C4-2B (cell line): ENCODE measurements around the gene SBNO2.
A peak's percentile ranks its signal among the peaks of the same experiment; 100 is the strongest.
"Not testable (repeated sequence)": the region's sequence is repeated elsewhere in the genome, so short reads cannot be mapped to it uniquely, and the experiment has no call there.

Source experiments
- H3K27ac ChIP-seq: fragments of 450-650 bp; 2 replicates; pipeline ENCODE4 v1.5.1; 2017
- CTCF ChIP-seq: fragments of 450-650 bp; conservative IDR thresholded peaks from 2 replicates; pipeline ENCODE4 v1.5.1; 2017; ENCODE audit warnings: mild to moderate bottlenecking
- ZFX ChIP-seq: fragments of 450-650 bp; IDR thresholded peaks from 2 replicates; pipeline ENCODE4 v1.6.1; 2017

Gene SBNO2

GRCh38 chr19:1205114-1206099 is 31.3 kb upstream of the SBNO2 start, which contains the start of gene STK11:
TSS of gene STK11 (plus strand) at chr19:1205778. CDS start at chr19:1206914, 1,136 bp downstream.
- TF ChIP-seq CTCF (no peak), ZFX (peak; percentile 65; the same call in 1 of the 2 replicates)
- peak within 1 kb of the TSS; percentile 70 for H3K27ac ChIP-seq

- H3K27ac ChIP-seq, result not testable (repeated sequence)
Observed at GRCh38 chr19:1200614-1201013, 26.5 kb upstream of the SBNO2 start.

GRCh38 chr19:1199531-1199930 is 25.5 kb upstream of the SBNO2 start:
- H3K27ac ChIP-seq, result no peak overlapping the region
- TF ChIP-seq CTCF (no peak), ZFX (no peak)

- H3K27ac ChIP-seq, result no peak overlapping the region
- no peak for TF ChIP-seq ZFX
- no peak for TF ChIP-seq CTCF
Observed at GRCh38 chr19:1189419-1189818, 15.4 kb upstream of the SBNO2 start.

- no peak overlapping the region for H3K27ac ChIP-seq
- TF ChIP-seq ZFX (no peak), CTCF (no peak)
Observed at GRCh38 chr19:1183543-1184172, 9.6 kb upstream of the SBNO2 start.

GRCh38 chr19:1182727-1183126 is 8.7 kb upstream of the SBNO2 start:
- H3K27ac ChIP-seq, result peak overlapping the region; percentile 83; the same call in 1 of the 2 replicates

GRCh38 chr19:1182068-1182467 is 8.0 kb upstream of the SBNO2 start:
- H3K27ac ChIP-seq, result peak overlapping the region; percentile 83
- TF ChIP-seq ZFX (no peak), CTCF (no peak)

More at GRCh38 chr19:1182727-1183126, 8.7 kb upstream of the SBNO2 start:
- TF ChIP-seq CTCF (no peak), ZFX (no peak)
